ENCODE results near the gene CDC14B. TPM values are rescaled to one million over a fixed set of nuclear protein-coding genes. Genes with fewer than 3 reads are reported as not detected.
A peak's percentile ranks its signal among the peaks of the same experiment; 100 is the strongest.
"Not testable (repeated sequence)": the region's sequence is repeated elsewhere in the genome, so short reads cannot be mapped to it uniquely, and the experiment has no call there.

Gene CDC14B
- total RNA-seq, 2 experiments from 2014 or later = 1.1 to 4.8 TPM

DNA sequence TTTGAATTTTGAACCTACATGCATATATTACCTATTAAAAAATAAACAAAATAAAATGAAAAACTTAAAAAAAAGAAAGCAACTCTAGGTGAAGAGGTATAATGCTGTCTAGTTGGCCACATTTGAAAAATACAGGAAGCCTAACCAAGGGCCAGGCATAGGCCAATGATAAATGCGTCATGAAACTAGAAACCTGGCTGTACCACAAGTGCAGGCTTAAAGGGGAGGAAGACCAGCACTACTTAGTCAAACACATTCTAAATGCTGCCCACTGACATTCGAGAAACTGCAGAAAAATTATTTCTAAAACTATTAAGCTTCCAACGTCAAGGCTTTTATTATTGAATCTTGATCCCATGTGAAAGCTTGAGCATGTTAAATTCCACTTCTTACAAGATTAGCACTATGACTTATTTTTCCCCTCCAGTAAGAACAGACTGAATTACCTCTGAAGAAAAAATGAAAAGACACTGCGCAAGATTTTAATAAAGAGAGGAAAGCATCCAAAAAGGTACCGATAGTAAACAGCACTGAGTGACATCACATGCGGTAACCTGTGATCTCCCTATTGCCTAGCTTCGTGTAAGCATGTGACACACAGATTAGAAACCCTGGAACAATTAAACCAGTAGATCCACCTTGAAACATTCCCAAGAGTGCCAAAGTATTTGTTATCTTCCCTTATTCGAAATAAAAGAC, 16.2 kb downstream of the CDC14B start:
- H3K4me3 Mint-ChIP-seq = no peak overlapping the region
- DNase-seq = no peak
- CTCF ChIA-PET = no interaction called here
- no peaks in the 10 kb centered on the region for H3K4me1 Mint-ChIP-seq
- no peaks in the 10 kb centered on the region for H3K36me3 Mint-ChIP-seq
- peaks cover 7% of the 10 kb centered on the region for H3K27me3 Mint-ChIP-seq
- no peak overlapping the region for H3K27ac Mint-ChIP-seq
- no peaks in the 10 kb centered on the region for H3K9me3 Mint-ChIP-seq (ENCODE audit: low read depth)
- no peak for ATAC-seq

DNA sequence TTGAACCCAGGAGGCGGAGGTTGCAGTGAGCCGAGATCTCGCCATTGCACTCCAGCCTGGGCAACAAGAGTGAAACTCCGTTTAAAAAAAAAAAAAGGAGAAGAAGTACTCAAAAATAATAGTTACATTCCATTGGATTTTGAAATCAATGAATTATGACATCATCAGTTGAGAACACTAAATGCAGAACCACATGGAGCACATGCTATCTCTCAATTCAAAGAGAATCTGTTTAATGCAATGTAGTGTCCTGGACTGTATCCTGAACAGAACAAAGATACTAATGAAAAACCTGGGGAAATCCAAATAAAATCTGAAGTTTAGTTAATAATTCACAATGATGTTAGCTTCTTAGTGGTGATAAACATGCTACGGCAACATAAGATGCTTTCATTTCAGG, 20.3 kb downstream of the CDC14B start:
- no peak for DNase-seq
- CTCF ChIA-PET = no interaction called here
- Mint-ChIP-seq H3K36me3 (no peaks in the 10 kb centered on the region), H3K4me3 (no peak overlapping the region), H3K27me3 (peaks cover 3% of the 10 kb centered on the region), H3K9me3 (ENCODE audit: low read depth) (no peaks in the 10 kb centered on the region), H3K4me1 (no peaks in the 10 kb centered on the region), H3K27ac (no peak overlapping the region)
- no peak for ATAC-seq

DNA sequence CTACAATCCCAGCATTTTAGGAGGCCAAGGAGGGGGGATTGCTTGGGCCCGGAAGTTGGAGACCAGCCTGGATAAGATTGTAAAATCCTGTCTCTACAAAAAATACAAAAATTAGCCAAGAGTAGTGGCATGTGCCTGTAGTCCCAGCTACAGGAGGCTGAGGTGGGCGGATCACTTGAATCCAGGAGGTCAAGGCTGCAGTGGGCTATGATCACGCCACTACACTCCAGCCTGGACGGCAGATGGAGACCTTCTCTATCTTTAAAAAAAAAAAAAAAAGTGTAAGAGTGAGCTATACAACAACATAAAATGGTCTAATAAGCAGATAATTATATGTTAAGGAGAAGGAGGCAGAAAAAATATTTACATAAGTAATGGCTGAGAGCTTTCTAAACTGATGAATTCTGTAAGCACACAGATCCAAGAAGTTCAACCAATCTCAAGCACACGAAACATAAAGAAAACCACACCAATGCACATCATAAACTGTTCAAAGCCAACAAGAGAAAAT, 23.0 kb downstream of the CDC14B start:
- H3K27ac Mint-ChIP-seq = no peak overlapping the region
- DNase-seq (no peak), ATAC-seq (no peak)
- no peaks in the 10 kb centered on the region for H3K9me3 Mint-ChIP-seq (ENCODE audit: low read depth)
- no peaks in the 10 kb centered on the region for H3K4me1 Mint-ChIP-seq
- peaks cover 5% of the 10 kb centered on the region for H3K27me3 Mint-ChIP-seq
- no peak overlapping the region for H3K4me3 Mint-ChIP-seq
- CTCF ChIA-PET = no interaction called here
- H3K36me3 Mint-ChIP-seq = no peaks in the 10 kb centered on the region

DNA sequence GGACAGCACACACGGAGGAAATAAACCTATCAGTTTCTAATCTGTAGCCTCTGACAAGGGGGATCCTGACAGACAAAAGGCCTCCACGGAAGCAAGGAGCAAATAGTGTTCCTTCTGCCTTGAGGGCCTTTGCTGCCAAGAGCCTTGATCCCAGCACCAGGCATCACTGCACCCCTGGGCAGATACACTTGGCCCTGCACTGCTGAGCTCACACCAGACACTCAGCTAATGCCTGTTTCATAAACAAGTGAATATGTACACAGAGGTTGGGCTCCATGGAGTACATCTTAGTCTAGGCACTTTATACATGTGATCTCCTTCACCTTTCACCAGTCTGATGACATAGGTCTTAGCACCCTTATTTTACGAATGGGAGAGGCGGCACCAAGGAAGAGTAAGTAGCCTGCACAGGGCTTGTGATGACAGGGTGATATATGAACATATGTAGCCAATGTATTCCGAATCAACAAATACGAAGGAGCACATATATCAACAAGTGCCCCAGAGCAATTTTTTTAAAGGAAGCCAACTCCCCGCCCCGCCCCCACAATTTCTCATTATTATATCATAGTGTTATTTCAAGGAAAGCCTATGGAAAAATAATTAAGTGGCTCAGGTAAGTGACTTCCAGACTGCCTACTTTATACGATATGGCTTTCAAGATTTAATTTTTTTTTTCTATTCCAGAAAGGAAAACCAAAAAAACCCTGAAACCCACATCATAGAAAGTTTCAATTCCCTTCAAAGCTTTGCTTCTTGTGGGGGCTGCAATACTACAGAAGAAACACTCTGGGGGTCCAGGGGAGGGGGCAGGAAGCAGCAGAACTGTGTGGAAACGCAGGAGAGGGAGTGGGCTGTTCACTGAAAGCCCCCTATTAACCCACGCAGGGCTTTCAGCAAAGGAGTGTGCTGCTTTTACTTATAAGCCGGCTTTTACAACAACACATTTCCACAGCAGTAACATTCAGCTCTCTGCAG, 32.0 kb downstream of the CDC14B start:
- H3K36me3 Mint-ChIP-seq = no peaks in the 10 kb centered on the region
- H3K4me3 Mint-ChIP-seq = no peak overlapping the region
- H3K27me3 Mint-ChIP-seq = peaks cover 25% of the 10 kb centered on the region
- H3K4me1 Mint-ChIP-seq = peaks cover 3% of the 10 kb centered on the region
- no peaks in the 10 kb centered on the region for H3K9me3 Mint-ChIP-seq (ENCODE audit: low read depth)
- no peak for ATAC-seq
- no peak for DNase-seq
- CTCF ChIA-PET = no interaction called here
- no peak overlapping the region for H3K27ac Mint-ChIP-seq

DNA sequence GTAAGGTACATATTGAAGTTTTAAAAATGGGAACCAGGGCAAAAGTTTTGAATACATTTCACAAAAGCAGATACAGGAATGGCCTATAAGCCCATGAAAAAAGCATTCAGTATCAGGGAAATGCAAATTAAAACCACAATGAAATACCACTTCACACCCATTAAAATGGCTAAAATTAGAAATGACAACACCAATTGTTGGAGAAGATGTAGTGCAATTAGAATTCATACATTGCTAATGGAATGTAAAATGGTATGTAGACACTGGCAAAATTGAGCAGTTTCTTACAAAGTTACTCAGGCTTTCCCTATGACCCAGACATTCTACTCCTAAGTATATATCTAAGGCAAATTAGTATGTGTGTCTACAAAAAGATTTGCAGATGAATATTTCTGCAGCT, 34.2 kb downstream of the CDC14B start:
- no peaks in the 10 kb centered on the region for H3K36me3 Mint-ChIP-seq
- DNase-seq (no peak), ATAC-seq (no peak)
- no peak overlapping the region for H3K27ac Mint-ChIP-seq
- CTCF ChIA-PET = no interaction called here
- no peak overlapping the region for H3K4me3 Mint-ChIP-seq
- no peaks in the 10 kb centered on the region for H3K9me3 Mint-ChIP-seq (ENCODE audit: low read depth)
- H3K27me3 Mint-ChIP-seq = peaks cover 20% of the 10 kb centered on the region
- peaks cover 3% of the 10 kb centered on the region for H3K4me1 Mint-ChIP-seq

DNA sequence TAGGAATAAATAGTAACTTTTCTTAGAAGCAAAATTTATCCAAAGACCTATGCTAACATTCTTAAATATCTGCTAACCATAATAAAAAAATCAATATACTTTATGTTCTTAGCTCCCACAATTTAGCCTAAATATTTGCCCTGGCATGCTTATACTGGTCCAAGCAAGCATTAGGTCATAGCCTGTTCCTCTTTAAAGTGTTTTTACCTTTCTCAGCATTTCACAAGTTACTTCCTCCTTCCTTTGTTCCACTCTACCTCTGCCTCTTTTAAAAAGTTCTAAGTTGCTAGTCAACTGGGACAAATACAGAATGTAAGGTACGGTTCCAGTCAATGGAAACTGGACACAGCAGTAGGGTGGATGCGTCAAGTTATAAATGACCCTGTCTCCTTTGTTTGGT, 37.4 kb downstream of the CDC14B start:
- H3K27me3 Mint-ChIP-seq; DNase-seq; CTCF ChIA-PET; H3K4me1 Mint-ChIP-seq; ATAC-seq; H3K4me3 Mint-ChIP-seq; H3K9me3 Mint-ChIP-seq (ENCODE audit: low read depth); H3K36me3 Mint-ChIP-seq; H3K27ac Mint-ChIP-seq: not testable (repeated sequence)

DNA sequence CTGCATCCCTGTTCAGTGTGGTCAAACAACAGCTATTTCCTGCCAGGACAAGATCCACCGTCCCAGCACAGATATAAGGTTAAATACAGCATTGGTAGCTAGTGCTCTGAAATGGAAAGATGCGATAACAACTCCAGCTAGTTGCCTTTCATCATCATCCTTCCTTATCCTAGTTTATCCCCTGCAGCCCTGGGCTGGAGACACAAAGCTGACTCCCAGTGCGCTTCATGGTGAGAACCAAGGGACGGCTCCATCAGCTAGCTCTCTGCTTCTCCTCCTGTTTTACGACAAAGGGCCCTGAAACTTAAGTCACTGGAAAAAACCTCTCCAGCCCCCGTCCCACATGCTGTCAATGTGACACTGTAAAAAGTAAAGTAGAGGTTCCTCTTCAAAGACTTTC, 37.9 kb downstream of the CDC14B start:
- CTCF ChIA-PET = interaction anchor here (0.6 kb wide), 1 partner anchor 9 kb away, joined by 3 read pairs; no protein-coding TSS in a partner anchor
- peaks cover 3% of the 10 kb centered on the region for H3K27me3 Mint-ChIP-seq
- no peaks in the 10 kb centered on the region for H3K9me3 Mint-ChIP-seq (ENCODE audit: low read depth)
- H3K4me1 Mint-ChIP-seq = no peaks in the 10 kb centered on the region
- ATAC-seq = no peak
- no peak for DNase-seq
- no peaks in the 10 kb centered on the region for H3K36me3 Mint-ChIP-seq
- H3K27ac Mint-ChIP-seq = no peak overlapping the region
- H3K4me3 Mint-ChIP-seq = no peak overlapping the region

DNA sequence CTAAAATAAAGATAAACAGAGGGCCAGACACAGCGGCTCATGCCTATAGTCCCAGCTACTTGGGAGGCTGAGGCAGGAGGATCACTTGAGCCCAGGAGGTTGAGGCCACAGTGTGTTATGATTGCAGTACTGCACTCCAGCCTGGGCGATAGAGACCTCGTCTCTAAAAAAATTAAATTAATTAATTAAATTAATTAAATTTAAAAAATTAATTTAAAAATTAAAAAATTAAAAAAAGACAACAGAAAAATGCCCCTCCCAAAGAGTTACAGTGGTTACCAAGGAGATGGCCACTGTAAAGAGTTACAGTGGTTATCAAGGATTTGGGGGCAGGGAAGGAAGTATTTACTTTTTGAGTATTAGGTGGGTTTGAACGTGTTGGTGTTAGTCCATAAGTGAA, 38.3 kb downstream of the CDC14B start:
- H3K27ac Mint-ChIP-seq = no peak overlapping the region
- H3K27me3 Mint-ChIP-seq = peaks cover 3% of the 10 kb centered on the region
- H3K4me3 Mint-ChIP-seq = no peak overlapping the region
- no peaks in the 10 kb centered on the region for H3K36me3 Mint-ChIP-seq
- ATAC-seq (no peak), DNase-seq (no peak)
- CTCF ChIA-PET = interaction anchor here (0.6 kb wide), 1 partner anchor 9 kb away, joined by 3 read pairs; no protein-coding TSS in a partner anchor
- H3K9me3 Mint-ChIP-seq (ENCODE audit: low read depth) = no peaks in the 10 kb centered on the region
- H3K4me1 Mint-ChIP-seq = no peaks in the 10 kb centered on the region

DNA sequence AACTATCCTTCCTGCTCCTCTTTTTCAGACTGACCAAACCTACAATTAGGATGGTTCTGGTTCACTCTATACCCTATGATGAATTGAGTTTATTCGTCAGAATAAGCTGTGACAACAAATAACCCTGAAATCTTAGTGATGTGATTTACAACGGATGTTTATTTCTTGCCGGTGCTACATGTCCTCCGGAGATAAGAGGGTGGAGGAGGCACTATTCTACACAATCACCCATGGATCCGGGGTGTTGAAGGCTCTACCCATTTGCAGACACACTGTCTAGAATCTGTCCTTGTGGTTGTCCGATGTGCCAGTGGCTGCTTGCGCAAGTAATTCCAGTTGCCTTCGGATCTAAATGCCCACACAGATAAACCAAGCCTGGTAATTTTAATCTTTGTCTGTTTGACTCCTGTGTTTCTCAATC, 44.7 kb downstream of the CDC14B start:
- Mint-ChIP-seq H3K9me3 (ENCODE audit: low read depth) (no peaks in the 10 kb centered on the region), H3K4me1 (no peaks in the 10 kb centered on the region), H3K27ac (no peak overlapping the region), H3K27me3 (peaks cover 6% of the 10 kb centered on the region), H3K4me3 (no peak overlapping the region), H3K36me3 (no peaks in the 10 kb centered on the region)
- DNase-seq (no peak), ATAC-seq (no peak)
- CTCF ChIA-PET = interaction anchor here (0.9 kb wide), 1 partner anchor 79 kb away, joined by 3 read pairs; no protein-coding TSS in a partner anchor

DNA sequence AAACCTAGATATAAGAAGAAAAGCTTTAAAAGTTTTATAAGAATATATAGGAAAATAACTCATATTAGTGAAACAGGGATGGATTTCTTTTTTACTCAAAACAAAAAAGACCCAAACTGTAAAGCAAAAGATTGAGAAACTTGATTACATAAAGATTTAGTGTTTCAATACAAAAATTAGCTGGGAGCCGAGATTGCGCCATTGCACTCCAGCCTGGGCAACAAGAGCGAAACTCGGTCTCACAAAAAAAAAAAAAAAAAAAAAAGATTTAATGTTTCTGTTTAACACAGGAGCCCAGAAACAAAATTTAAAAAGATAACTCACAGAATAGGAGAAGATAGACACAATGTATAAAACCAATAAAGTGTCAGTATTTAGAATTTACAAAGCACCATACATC, 45.2 kb downstream of the CDC14B start:
- DNase-seq (no peak), ATAC-seq (no peak)
- Mint-ChIP-seq H3K27me3 (peaks cover 6% of the 10 kb centered on the region), H3K27ac (no peak overlapping the region), H3K36me3 (no peaks in the 10 kb centered on the region), H3K9me3 (ENCODE audit: low read depth) (no peaks in the 10 kb centered on the region), H3K4me1 (no peaks in the 10 kb centered on the region), H3K4me3 (no peak overlapping the region)
- CTCF ChIA-PET = interaction anchor here (0.9 kb wide), 1 partner anchor 80 kb away, joined by 3 read pairs; no protein-coding TSS in a partner anchor

DNA sequence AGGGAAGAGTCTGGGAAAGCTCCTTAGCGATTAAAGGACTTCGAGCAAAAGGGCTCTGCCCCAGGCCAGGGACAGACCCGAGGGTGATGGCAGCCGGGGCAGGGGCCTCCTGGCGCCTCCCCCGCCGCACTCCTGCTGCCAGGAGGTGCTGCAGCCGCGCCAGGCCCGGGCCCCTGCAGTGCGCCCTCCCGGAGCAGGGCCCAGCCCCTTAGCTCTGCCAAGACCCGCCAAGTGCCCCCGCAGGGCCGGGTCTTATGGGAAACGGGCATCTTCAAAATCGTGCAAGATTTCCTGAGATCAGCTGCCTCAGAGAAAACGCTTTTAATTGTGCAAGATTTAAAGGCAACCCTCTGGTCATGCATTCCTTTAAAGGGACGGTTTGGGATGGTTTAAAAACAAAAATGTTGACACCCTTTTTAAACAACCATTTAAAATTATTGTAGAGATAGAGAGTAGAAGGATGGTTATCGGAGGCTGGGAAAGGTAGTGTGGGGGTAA, 52.4 kb downstream of the CDC14B start:
- CTCF ChIA-PET = interaction anchor here (0.6 to 2.2 kb wide), 11 partner anchors 12 to 185 kb away, joined by 3 to 13 read pairs (median 3); partner anchors contain the start of genes HABP4 and SLC35D2
- no peak for DNase-seq
- H3K4me1 Mint-ChIP-seq = peaks cover 26% of the 10 kb centered on the region
- peak; percentile 55 for ATAC-seq
- peak overlapping the region; percentile 67 for H3K27ac Mint-ChIP-seq
- no peaks in the 10 kb centered on the region for H3K9me3 Mint-ChIP-seq (ENCODE audit: low read depth)
- H3K27me3 Mint-ChIP-seq = peaks cover 3% of the 10 kb centered on the region
- H3K36me3 Mint-ChIP-seq = no peaks in the 10 kb centered on the region
- H3K4me3 Mint-ChIP-seq = peak overlapping the region; percentile 79

DNA sequence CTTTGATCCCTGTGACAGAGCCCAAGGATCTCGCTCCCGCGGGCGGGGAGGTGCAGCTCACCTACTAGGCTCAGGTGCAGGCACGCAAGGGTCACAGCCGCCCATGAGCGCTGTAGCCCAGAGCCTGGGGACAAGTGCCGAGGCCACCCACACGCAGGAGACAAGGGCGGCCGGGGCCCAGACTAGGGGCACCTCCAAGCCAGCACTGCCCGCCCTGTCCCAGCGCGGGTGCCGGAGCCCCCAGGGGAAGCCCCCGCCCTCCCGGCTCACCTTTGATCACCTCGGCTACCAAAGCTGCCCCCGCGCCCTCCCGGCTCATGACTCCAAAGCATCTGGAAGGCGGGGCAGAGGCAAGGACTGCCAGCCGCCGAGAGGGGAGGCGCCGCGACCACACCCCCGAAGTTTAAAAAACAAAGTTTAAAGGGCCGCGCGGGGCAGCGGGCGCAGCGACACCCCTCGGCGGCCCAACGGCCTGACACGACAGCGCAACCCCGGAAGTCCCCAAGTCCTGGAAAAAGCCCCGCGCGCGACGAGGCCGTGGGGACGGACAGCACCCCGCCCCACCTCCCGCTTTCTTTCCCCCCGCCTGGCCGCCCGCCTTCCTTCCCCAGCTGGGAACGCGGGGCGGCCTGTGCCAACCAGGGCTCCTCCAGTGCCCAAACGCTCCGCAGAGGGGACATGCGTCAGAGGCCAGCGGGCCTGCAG, 53.0 kb downstream of the CDC14B start:
- H3K36me3 Mint-ChIP-seq = no peaks in the 10 kb centered on the region
- DNase-seq (peak; percentile 85), ATAC-seq (peak; percentile 95)
- peak overlapping the region; percentile 79 for H3K4me3 Mint-ChIP-seq
- no peaks in the 10 kb centered on the region for H3K9me3 Mint-ChIP-seq (ENCODE audit: low read depth)
- peaks cover 26% of the 10 kb centered on the region for H3K4me1 Mint-ChIP-seq
- H3K27me3 Mint-ChIP-seq = peaks cover 3% of the 10 kb centered on the region
- CTCF ChIA-PET = interaction anchor here (0.6 to 2.2 kb wide), 12 partner anchors 13 to 184 kb away, joined by 3 to 13 read pairs (median 4); partner anchors contain the start of genes HABP4 and SLC35D2
- H3K27ac Mint-ChIP-seq = peak overlapping the region; percentile 67

Measured in activated CD8-positive, alpha-beta memory T cell treated with anti-CD3 and anti-CD28 coated beads, Interleukin-2, amount 10 ng/mL, durations not matched to agents 7 days and 5 days (primary cell).